GM10248 (cell line): ENCODE measurements around the gene TMEM165.

Experiments used
- CTCF ChIA-PET: fragments of 300-600 bp; sonication (Branson Sonifier 250); formaldehyde crosslinking; extraction: SDS; loops from one replicate; lab custom pipeline; 2021; ENCODE audit warnings: antibody characterized with exemption; lab: Yijun Ruan, JAX
- POLR2A ChIA-PET: fragments of 350-650 bp; sonication (Branson Sonifier 250); formaldehyde crosslinking; extraction: SDS; loops from one replicate; lab custom pipeline; 2020; ENCODE audit warnings: antibody characterized with exemption; lab: Yijun Ruan, JAX
- DNase-seq: peaks from one replicate; pipeline ENCODE4 v3.0.0; 2012; ENCODE audit errors: extremely low spot score
- TF ChIP-seq, protein P1 (sequence below): IDR thresholded peaks from 2 replicates; pipeline ENCODE4 v1.5.1; 2012; ENCODE audit warnings: mild to moderate bottlenecking, low read depth; ENCODE audit errors: extremely low read depth, missing control alignments, control extremely low read depth

The TMEM165 gene

DNA sequence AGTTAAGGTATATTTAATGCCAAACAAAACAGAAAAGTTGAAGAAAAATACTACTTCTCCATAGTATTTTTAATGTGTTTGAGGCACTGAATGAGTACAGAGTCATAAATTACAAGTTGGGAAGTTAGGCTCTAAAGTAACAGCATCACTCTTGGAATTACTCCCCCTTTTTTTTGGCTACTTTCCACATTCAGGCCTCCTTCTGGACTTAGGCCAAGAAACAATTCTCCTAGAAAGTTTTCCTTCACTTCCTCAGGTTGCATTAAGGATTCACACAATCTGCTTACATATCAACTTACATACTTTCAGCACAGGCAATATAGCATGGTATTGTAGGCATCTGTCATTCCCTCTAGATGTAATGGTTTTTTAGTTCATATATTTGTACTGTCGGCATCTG is 52.1 kb downstream of the TMEM165 start:
- TF ChIP-seq, protein P1, sequence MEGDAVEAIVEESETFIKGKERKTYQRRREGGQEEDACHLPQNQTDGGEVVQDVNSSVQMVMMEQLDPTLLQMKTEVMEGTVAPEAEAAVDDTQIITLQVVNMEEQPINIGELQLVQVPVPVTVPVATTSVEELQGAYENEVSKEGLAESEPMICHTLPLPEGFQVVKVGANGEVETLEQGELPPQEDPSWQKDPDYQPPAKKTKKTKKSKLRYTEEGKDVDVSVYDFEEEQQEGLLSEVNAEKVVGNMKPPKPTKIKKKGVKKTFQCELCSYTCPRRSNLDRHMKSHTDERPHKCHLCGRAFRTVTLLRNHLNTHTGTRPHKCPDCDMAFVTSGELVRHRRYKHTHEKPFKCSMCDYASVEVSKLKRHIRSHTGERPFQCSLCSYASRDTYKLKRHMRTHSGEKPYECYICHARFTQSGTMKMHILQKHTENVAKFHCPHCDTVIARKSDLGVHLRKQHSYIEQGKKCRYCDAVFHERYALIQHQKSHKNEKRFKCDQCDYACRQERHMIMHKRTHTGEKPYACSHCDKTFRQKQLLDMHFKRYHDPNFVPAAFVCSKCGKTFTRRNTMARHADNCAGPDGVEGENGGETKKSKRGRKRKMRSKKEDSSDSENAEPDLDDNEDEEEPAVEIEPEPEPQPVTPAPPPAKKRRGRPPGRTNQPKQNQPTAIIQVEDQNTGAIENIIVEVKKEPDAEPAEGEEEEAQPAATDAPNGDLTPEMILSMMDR: no peak
- no peak for DNase-seq
- ChIA-PET POLR2A (no interaction called here), CTCF (interaction anchor here (1.4 kb wide), 1 partner anchor 10 kb away, joined by 3 read pairs; no protein-coding TSS in a partner anchor)

DNA sequence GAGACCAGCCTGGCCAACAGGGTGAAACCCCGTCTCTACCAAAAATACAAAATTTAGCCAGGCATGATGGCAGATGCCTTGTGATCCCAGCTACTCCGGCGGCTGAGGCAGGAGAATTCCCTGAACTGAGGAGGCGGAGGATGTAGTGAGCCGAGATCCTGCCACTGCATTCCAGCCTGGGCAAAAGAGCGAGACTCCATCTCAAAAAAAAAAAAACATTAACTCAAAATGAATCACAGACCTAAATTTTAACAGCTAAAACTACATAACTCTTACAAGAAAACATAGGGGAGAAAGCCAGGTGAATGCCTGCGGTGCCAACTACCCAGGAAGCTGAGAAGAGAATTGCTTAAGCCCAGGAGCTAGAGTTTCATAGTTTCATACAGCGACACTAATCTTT is 54.8 kb downstream of the TMEM165 start:
- DNase-seq: no peak
- ChIA-PET POLR2A (interaction anchor here (0.6 to 0.7 kb wide), 2 partner anchors 22 to 62 kb away, joined by 3 to 5 read pairs; no protein-coding TSS in a partner anchor), CTCF (interaction anchor here (1.0 kb wide), 1 partner anchor 105 kb away, joined by 3 read pairs; the partner anchor contains the start of gene SRD5A3)
- TF ChIP-seq, protein P1: no peak

DNA sequence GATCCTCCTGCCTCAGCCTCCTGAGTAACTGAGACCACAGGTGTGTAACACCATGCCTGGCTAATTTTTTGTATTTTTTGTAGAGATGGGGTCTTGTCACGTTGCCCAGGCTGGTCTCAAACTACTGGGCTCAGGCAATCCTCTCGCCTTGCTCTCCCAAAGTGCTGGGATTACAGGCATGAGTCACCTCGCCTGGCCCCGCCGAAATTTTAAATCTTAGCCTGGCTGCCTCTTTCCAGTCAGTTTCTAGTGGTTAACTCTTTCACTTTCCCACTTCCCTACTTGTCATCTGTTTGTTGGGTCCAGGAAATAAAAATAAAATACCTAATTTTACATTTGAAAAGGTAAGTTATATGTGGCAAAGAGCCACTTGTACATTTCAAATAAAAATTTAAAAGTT is 62.4 kb downstream of the TMEM165 start:
- ChIA-PET CTCF (no interaction called here), POLR2A (no interaction called here)
- no peak for DNase-seq
- TF ChIP-seq, protein P1: no peak

DNA sequence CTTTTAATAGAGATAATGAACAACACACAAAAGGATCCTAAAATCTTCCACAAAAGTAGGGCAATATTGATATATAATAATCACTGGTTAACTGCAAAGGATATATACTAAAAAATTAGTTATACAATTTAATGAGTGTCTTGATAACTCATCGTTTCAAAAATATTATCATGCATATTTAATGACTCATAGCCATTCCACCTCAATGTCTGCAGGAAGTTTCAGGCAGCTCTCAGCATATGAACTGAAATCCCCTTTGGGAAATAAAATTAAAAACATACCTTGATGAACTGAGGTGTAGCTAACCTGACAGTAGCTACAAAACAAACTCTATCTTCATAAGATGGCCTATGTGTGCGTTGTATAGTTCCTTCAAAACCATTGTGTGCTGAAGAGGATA is 62.9 kb downstream of the TMEM165 start:
- DNase-seq: no peak
- ChIA-PET POLR2A (no interaction called here), CTCF (interaction anchor here (1.3 kb wide), 1 partner anchor 42 kb away, joined by 3 read pairs; no protein-coding TSS in a partner anchor)
- TF ChIP-seq, protein P1: no peak

DNA sequence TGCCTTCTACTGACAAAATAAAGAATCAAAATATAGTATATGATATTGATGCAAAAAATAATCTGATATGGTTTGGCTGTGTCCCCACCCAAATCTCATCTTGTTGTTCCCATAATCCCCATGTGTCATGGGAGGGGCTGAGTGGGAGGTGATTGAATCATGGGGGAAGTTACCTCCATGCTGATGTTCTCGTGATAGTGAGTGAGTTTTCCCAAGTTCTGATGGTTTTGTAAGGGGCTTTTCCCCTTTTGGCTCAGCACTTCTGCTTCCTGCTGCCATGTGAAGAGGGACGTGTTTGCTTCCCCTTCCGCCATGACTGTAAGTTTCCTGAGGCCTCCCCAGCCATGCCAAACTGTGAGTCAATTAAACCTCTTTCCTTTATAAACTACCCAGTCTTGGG is 70.2 kb downstream of the TMEM165 start:
- POLR2A ChIA-PET: no interaction called here
- no peak for DNase-seq
- TF ChIP-seq, protein P1: no peak
- CTCF ChIA-PET: no interaction called here

DNA sequence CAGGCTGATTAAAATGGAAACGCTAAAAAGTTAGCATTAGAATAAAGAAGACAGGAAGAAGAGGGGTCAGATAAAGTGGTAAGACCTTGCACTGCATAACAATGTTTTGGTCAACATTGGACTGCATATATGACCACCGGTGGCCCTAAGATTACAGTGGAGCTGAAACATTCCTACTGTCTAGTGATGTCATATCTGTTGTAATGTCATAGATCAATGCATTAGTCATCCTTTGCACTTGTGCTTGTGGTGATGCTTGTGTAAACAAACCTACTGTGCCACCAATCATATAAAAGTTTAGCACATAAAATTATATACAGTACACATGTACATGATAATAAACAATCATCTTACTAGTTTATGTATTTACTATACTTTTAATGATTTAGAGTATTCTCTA is 73.0 kb downstream of the TMEM165 start:
- POLR2A ChIA-PET: no interaction called here
- CTCF ChIA-PET: interaction anchor here (1.1 kb wide), 1 partner anchor 25 kb away, joined by 3 read pairs; no protein-coding TSS in a partner anchor
- TF ChIP-seq, protein P1: no peak
- DNase-seq: no peak
